Prostate gland (tissue), 2 donors: ENCODE measurements around the gene LHX6. TPM values are rescaled to one million over a fixed set of nuclear protein-coding genes. Genes with fewer than 3 reads are reported as not detected.

Experiments used
- DNase-seq: peaks from one replicate; pipeline ENCODE4 v3.0.0-alpha.2; 2019; ENCODE audit warnings: low spot score
- H3K27ac ChIP-seq, 2 donors: fragments of 200-600 bp; sonication (generic); 2 replicates each; pipeline ENCODE4 v1.5.1; 2017 to 2019
- H3K27me3 ChIP-seq: fragments of 200-600 bp; sonication (generic); replicated peaks from 2 replicates; pipeline ENCODE4 v1.5.1; 2019; ENCODE audit not compliant: insufficient read depth
- H3K36me3 ChIP-seq, 2 donors: fragments of 200-600 bp; sonication (generic); 1 replicate in 1 of 2; 2 replicates in 1 of 2; pipeline versions ENCODE4 v1.5.1 to v1.8.1; 2017 to 2019
- H3K4me1 ChIP-seq: fragments of 200-600 bp; sonication (generic); replicated peaks from 2 replicates; pipeline ENCODE4 v1.5.1; 2019
- H3K4me3 ChIP-seq, 2 donors: fragments of 200-600 bp; sonication (generic); 2 replicates each; pipeline ENCODE4 v1.5.1; 2017 to 2019
- H3K9me3 ChIP-seq: fragments of 200-600 bp; sonication (generic); 2 replicates; pipeline ENCODE4 v1.5.1; 2017
- CTCF ChIP-seq, 4 experiments: fragments of 200-600 bp in 2 of 4; fragments of 450-650 bp in 2 of 4; sonication (generic) in 2 of 4; IDR thresholded peaks; 1 replicate in 3 of 4; 2 replicates in 1 of 4; pipeline ENCODE4 v1.5.1; 2016 to 2019; ENCODE audit warnings: antibody characterized with exemption in 4 of 4, mild to moderate bottlenecking in 2 of 4, moderate library complexity in 2 of 4
- POLR2A ChIP-seq: fragments of 450-650 bp; IDR thresholded peaks from one replicate; pipeline ENCODE4 v1.6.1; 2016; ENCODE audit warnings: antibody characterized with exemption, mild to moderate bottlenecking
- POLR2AphosphoS5 ChIP-seq: sonication (generic); formaldehyde crosslinking; IDR thresholded peaks from one replicate; pipeline ENCODE4 v1.6.1; 2017; ENCODE audit warnings: antibody characterized with exemption
- WGBS: methylation state at CpG from one replicate; pipeline ENCODE4 v1.1.5; 2018; 5-methylcytosine and 5-hydroxymethylcytosine counted together
- intact Hi-C: fragments of 100-400 bp; cut with DNase I; formaldehyde crosslinking; loops from one replicate; pipeline ENCODE4 v1.14.2; 2022
- total RNA-seq, 2 donors: library from RNA; depleted of rRNA; stranded (reverse); fragments of >200 nt; gene quantifications; one replicate each; pipeline ENCODE4 v1.1.0, GENCODE V29; 2016

The LHX6 gene
- total RNA-seq, 2 donors from 2014 or later: 2.7 to 7.3 TPM

- H3K4me3 ChIP-seq: peak within 1 kb of the TSS; percentile 89 to 97
- H3K9me3 ChIP-seq: no peaks in the 10 kb centered on the region
- H3K27me3 ChIP-seq: no peaks in the 10 kb centered on the region
- intact Hi-C loops: no loop called here
- no peaks in the 10 kb centered on the region for H3K36me3 ChIP-seq
- H3K4me1 ChIP-seq: no peaks in the 10 kb centered on the region
- H3K27ac ChIP-seq: peak within 1 kb of the TSS; percentile 74 to 83
- WGBS: under 1% methylated on average over 56 of the region's 56 CpGs
- peak; percentile 99 for TF ChIP-seq POLR2AphosphoS5
- peak in 2 of 4 experiments; percentile 42 to 45 for TF ChIP-seq CTCF (IDR thresholded peaks at IDR 0.05)
- TF ChIP-seq POLR2A: peak; percentile 78
- peak; percentile 91 for DNase-seq
Observed at GRCh38 chr9:122159026-122159924, 69.5 kb downstream of the LHX6 start, which contains the start of the genes MORN5 and NDUFA8. MORN5 (plus strand) TSS chr9:122159908; CDS start chr9:122159973, 65 bp downstream. NDUFA8 (minus strand) TSS chr9:122159779; CDS start chr9:122159677, 102 bp downstream.

- WGBS: 77% methylated on average over 3 of the region's 3 CpGs
- no peak overlapping the region for H3K27ac ChIP-seq
- no peaks in the 10 kb centered on the region for H3K36me3 ChIP-seq
- DNase-seq: no peak
- intact Hi-C loops: no loop called here
- H3K4me3 ChIP-seq: no peak overlapping the region
- no peaks in the 10 kb centered on the region for H3K9me3 ChIP-seq
- no peaks in the 10 kb centered on the region for H3K4me1 ChIP-seq
- no peak for TF ChIP-seq POLR2A
- TF ChIP-seq POLR2AphosphoS5: no peak
- peak in 2 of 4 experiments; percentile 8 to 11 for TF ChIP-seq CTCF (IDR thresholded peaks at IDR 0.05)
- no peaks in the 10 kb centered on the region for H3K27me3 ChIP-seq
Observed at GRCh38 chr9:122158202-122158601, 70.6 kb downstream of the LHX6 start.

DNA sequence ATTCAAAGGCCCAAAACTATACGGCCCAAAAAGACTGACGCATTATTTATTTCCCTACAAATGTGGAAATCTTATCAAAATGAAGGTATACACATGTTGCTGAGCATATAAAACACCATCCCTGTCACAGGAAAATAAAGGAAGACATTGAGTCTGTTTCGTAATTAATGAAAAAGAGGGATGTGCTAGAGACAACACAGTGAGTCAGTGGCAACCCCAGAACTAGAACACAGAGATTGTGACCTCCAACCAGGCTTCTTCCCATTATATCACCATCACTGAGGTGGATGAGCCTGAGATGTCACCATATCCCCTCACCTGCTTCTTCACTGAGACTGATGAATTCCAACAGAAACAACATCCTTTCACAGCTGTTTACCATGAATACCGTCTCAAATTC, 73.0 kb downstream of the LHX6 start:
- H3K27ac ChIP-seq: no peak overlapping the region
- no peak overlapping the region for H3K4me3 ChIP-seq
- no peaks in the 10 kb centered on the region for H3K9me3 ChIP-seq
- H3K36me3 ChIP-seq: no peaks in the 10 kb centered on the region
- H3K27me3 ChIP-seq: no peaks in the 10 kb centered on the region
- no peaks in the 10 kb centered on the region for H3K4me1 ChIP-seq
- intact Hi-C loops: no loop called here
- DNase-seq: no peak
- 79% methylated on average over 4 of the region's 4 CpGs for WGBS
- no peak for TF ChIP-seq POLR2A
- no peak for TF ChIP-seq CTCF (IDR thresholded peaks at IDR 0.05)
- TF ChIP-seq POLR2AphosphoS5: no peak

Other genes starting within 250 kb of the LHX6 start
- 10 to 100 TPM; 11.7 to 11.9 TPM for gene TTLL11, start 135.6 kb downstream of the LHX6 start, total RNA-seq
- 10 to 100 TPM; 60.7 to 69.6 TPM for gene NDUFA8, start 69.2 kb downstream of the LHX6 start, total RNA-seq
- 1 to 10 TPM in 1 of 2 donors, not detected in 1; 2.1 TPM for gene MORN5, start 69.0 kb downstream of the LHX6 start, total RNA-seq
- gene RBM18, start 35.9 kb upstream of the LHX6 start, total RNA-seq: 10 to 100 TPM in 1 of 2 donors, 1 to 10 TPM in 1; 8.8 to 20.3 TPM
- gene MRRF, start 35.9 kb upstream of the LHX6 start, total RNA-seq: 10 to 100 TPM; 21.1 to 35.4 TPM
- gene PTGS1, start 142.1 kb upstream of the LHX6 start, total RNA-seq: 1 to 10 TPM; 4.6 to 6.2 TPM
- gene OR1J1, start 249.0 kb upstream of the LHX6 start, total RNA-seq: not detected